ENCODE data around the gene WHRN. TPM values are rescaled to one million over a fixed set of nuclear protein-coding genes. Genes with fewer than 3 reads are reported as not detected.
A peak's percentile ranks its signal among the peaks of the same experiment; 100 is the strongest.

Gene WHRN
- total RNA-seq (ENCODE audit: unreplicated experiment): 3.2 TPM
- long read RNA-seq: 0 reads

- Mint-ChIP-seq H3K4me1 (ENCODE audit: low read depth, unreplicated experiment) (peaks cover 9% of the 10 kb centered on the region), H3K9me3 (ENCODE audit: unreplicated experiment) (peaks cover 5% of the 10 kb centered on the region), H3K27ac (ENCODE audit: unreplicated experiment) (peak within 1 kb of the TSS; percentile 74), H3K36me3 (ENCODE audit: unreplicated experiment) (no peaks in the 10 kb centered on the region), H3K4me3 (ENCODE audit: unreplicated experiment) (peak within 1 kb of the TSS; percentile 95), H3K27me3 (ENCODE audit: unreplicated experiment) (no peaks in the 10 kb centered on the region)
- peak; percentile 93 for DNase-seq
- TF ChIP-seq, protein P1, sequence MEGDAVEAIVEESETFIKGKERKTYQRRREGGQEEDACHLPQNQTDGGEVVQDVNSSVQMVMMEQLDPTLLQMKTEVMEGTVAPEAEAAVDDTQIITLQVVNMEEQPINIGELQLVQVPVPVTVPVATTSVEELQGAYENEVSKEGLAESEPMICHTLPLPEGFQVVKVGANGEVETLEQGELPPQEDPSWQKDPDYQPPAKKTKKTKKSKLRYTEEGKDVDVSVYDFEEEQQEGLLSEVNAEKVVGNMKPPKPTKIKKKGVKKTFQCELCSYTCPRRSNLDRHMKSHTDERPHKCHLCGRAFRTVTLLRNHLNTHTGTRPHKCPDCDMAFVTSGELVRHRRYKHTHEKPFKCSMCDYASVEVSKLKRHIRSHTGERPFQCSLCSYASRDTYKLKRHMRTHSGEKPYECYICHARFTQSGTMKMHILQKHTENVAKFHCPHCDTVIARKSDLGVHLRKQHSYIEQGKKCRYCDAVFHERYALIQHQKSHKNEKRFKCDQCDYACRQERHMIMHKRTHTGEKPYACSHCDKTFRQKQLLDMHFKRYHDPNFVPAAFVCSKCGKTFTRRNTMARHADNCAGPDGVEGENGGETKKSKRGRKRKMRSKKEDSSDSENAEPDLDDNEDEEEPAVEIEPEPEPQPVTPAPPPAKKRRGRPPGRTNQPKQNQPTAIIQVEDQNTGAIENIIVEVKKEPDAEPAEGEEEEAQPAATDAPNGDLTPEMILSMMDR (IDR thresholded peaks at IDR 0.05; ENCODE audit: partially characterized antibody, unreplicated experiment): no peak
These were observed at the start of gene WHRN for GRCh38 chr9:114505187-114506081. Gene WHRN, minus strand, starts transcription at chr9:114505473. Its CDS starts 672 bp downstream, at chr9:114504801.

- no peak for DNase-seq
- Mint-ChIP-seq H3K4me3 (ENCODE audit: unreplicated experiment) (no peak overlapping the region), H3K36me3 (ENCODE audit: unreplicated experiment) (no peaks in the 10 kb centered on the region), H3K27me3 (ENCODE audit: unreplicated experiment) (peaks cover 2% of the 10 kb centered on the region), H3K27ac (ENCODE audit: unreplicated experiment) (no peak overlapping the region), H3K4me1 (ENCODE audit: low read depth, unreplicated experiment) (peaks cover 9% of the 10 kb centered on the region), H3K9me3 (ENCODE audit: unreplicated experiment) (peaks cover 2% of the 10 kb centered on the region)
- TF ChIP-seq, protein P1 (IDR thresholded peaks at IDR 0.05; ENCODE audit: partially characterized antibody, unreplicated experiment): no peak
These were observed 47.9 kb upstream of the WHRN start for GRCh38 chr9:114553202-114553601.

DNA sequence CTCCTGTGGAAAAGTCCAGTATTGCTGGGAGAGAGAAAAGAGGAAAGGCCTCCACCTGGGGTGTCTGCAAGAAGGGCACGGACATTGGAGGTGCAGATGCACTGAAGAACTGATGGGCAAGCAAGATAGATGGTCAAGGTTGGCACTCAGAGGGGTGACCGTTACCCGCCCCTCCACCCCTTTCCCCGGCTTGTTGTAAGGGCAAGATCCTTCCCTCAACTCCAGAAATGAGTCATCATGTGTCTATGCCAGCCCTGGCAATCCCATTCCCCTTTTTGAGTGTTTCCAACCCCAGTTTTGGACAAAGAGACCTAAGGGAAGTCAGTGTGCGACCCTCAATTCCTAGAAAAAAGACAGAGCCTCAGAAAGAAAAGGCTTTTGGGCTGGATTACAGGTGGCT, 47.4 kb upstream of the WHRN start:
- H3K27me3 Mint-ChIP-seq (ENCODE audit: unreplicated experiment): peaks cover 2% of the 10 kb centered on the region
- DNase-seq: no peak
- TF ChIP-seq, protein P1 (IDR thresholded peaks at IDR 0.05; ENCODE audit: partially characterized antibody, unreplicated experiment): no peak
- H3K4me3 Mint-ChIP-seq (ENCODE audit: unreplicated experiment): no peak overlapping the region
- H3K36me3 Mint-ChIP-seq (ENCODE audit: unreplicated experiment): no peaks in the 10 kb centered on the region
- no peak overlapping the region for H3K27ac Mint-ChIP-seq (ENCODE audit: unreplicated experiment)
- peaks cover 2% of the 10 kb centered on the region for H3K9me3 Mint-ChIP-seq (ENCODE audit: unreplicated experiment)
- peaks cover 7% of the 10 kb centered on the region for H3K4me1 Mint-ChIP-seq (ENCODE audit: low read depth, unreplicated experiment)

DNA sequence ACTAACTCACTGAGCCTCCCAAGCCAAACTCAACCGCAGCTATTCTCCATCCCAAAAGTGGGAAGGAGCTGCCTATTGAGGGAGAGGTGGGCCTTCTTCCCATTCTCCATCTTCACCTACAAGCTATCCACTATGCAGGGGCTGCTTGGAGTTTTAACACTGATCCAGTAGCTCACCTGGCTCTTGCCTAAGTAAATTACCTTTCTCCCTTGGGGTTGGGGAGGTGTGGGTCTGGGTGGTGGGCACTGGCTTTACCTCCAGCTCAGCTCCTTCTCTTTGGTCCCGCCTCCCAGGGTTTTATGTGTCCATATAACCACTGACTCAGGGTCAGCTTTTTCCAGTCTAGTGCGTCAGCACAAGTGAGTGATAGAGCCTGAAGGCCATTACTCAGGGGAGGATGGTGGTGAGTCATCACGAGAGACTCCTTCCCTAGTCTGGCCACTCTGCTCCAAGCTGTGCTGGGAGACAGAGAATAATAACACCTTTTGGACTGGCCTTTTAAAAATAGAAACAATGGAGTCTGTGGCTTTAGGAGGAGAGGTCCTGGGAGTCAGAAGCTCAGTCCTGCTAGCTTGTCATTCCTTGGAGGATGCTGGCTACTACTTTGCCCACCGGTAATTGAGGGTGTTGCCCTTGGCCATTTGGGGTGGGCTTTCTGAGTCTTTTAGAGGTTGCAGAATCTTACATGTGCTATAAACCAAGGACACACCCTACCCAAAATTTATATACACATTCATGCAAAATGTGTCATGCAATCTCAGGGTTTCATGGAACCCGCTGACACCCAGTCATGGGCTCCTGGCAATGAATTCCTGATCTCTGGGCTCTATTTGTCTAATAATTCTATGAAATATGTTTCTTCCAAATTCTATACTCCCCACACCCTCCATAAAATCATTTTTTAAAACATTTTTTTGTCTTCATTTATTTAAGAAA, 46.7 kb upstream of the WHRN start:
- peak overlapping the region; percentile 17 for H3K27ac Mint-ChIP-seq (ENCODE audit: unreplicated experiment)
- H3K27me3 Mint-ChIP-seq (ENCODE audit: unreplicated experiment): peaks cover 2% of the 10 kb centered on the region
- DNase-seq: peak; percentile 30
- peaks cover 2% of the 10 kb centered on the region for H3K9me3 Mint-ChIP-seq (ENCODE audit: unreplicated experiment)
- TF ChIP-seq, protein P1 (IDR thresholded peaks at IDR 0.05; ENCODE audit: partially characterized antibody, unreplicated experiment): no peak
- H3K36me3 Mint-ChIP-seq (ENCODE audit: unreplicated experiment): no peaks in the 10 kb centered on the region
- no peak overlapping the region for H3K4me3 Mint-ChIP-seq (ENCODE audit: unreplicated experiment)
- peaks cover 7% of the 10 kb centered on the region for H3K4me1 Mint-ChIP-seq (ENCODE audit: low read depth, unreplicated experiment)
